Calu3 (cell line): ENCODE measurements around the gene SCN7A. TPM values are rescaled to one million over a fixed set of nuclear protein-coding genes. Genes with fewer than 3 reads are reported as not detected.

Experiments
- BruUV-seq: library from RNA; stranded (reverse); fragments of 400-500 nt; replicated peaks from 2 replicates; lab custom pipeline; 2021; lab: Mats Ljungman, UMichigan
- CTCF ChIA-PET: fragments of 300-600 bp; sonication (Branson Sonifier 250); formaldehyde crosslinking; loops from one replicate; lab custom pipeline; 2022; ENCODE audit warnings: antibody characterized with exemption; lab: Charles Lee
- DNase-seq: peaks from one replicate; pipeline ENCODE4 v3.0.0; 2022
- H3K27ac Mint-ChIP-seq: one replicate; pipeline ENCODE4 v1.8.0; 2022; ENCODE audit warnings: mixed read lengths; ENCODE audit not compliant: unreplicated experiment
- H3K27me3 Mint-ChIP-seq: one replicate; pipeline ENCODE4 v1.8.0; 2022; ENCODE audit warnings: mixed read lengths; ENCODE audit not compliant: unreplicated experiment
- H3K36me3 Mint-ChIP-seq: one replicate; pipeline ENCODE4 v1.8.0; 2022; ENCODE audit warnings: mild to moderate bottlenecking, moderate library complexity, mixed read lengths; ENCODE audit not compliant: insufficient read depth, unreplicated experiment
- H3K4me1 Mint-ChIP-seq: one replicate; pipeline ENCODE4 v1.8.0; 2022; ENCODE audit warnings: mild to moderate bottlenecking, low read depth, mixed read lengths; ENCODE audit not compliant: unreplicated experiment
- H3K4me3 Mint-ChIP-seq: one replicate; pipeline ENCODE4 v1.8.0; 2022; ENCODE audit warnings: mild to moderate bottlenecking, low read depth, moderate library complexity, mixed read lengths; ENCODE audit not compliant: unreplicated experiment
- H3K9me3 Mint-ChIP-seq: one replicate; pipeline ENCODE4 v1.8.0; 2022; ENCODE audit warnings: low read depth, mixed read lengths; ENCODE audit not compliant: unreplicated experiment
- CTCF ChIP-seq: fragments of 200-600 bp; IDR thresholded peaks from one replicate; pipeline ENCODE4 v1.8.0; 2022; ENCODE audit warnings: antibody characterized with exemption; ENCODE audit not compliant: unreplicated experiment
- intact Hi-C: fragments of 100-400 bp; cut with micrococcal nuclease; formaldehyde crosslinking; loops from one replicate; pipeline ENCODE4 v1.10.0; 2022; ENCODE audit not compliant: unreplicated experiment
- total RNA-seq: library from RNA; stranded (reverse); gene quantifications from 2 replicates; pipeline ENCODE4 v1.2.3, GENCODE V29; 2022

The SCN7A gene
- total RNA-seq, 1 experiment from 2014 or later: not detected

- Mint-ChIP-seq H3K27me3 (no peaks in the 10 kb centered on the region), H3K4me3 (no peak overlapping the region), H3K36me3 (no peaks in the 10 kb centered on the region), H3K4me1 (no peaks in the 10 kb centered on the region), H3K27ac (no peak overlapping the region), H3K9me3 (no peaks in the 10 kb centered on the region)
- no TSS peak for BruUV-seq
- CTCF ChIA-PET: interaction anchor here (1.3 kb wide), 1 partner anchor 156 kb away, joined by 3 read pairs; no protein-coding TSS in a partner anchor
- peak; percentile 25 for TF ChIP-seq CTCF
- intact Hi-C loops: loop anchor here (1.0 to 5.0 kb wide), 3 partner anchors 100 to 338 kb away; no protein-coding TSS in a partner anchor
- peak; percentile 43 for DNase-seq
These were observed 22.8 kb upstream of the SCN7A start for GRCh38 chr2:166516712-166517303.

DNA sequence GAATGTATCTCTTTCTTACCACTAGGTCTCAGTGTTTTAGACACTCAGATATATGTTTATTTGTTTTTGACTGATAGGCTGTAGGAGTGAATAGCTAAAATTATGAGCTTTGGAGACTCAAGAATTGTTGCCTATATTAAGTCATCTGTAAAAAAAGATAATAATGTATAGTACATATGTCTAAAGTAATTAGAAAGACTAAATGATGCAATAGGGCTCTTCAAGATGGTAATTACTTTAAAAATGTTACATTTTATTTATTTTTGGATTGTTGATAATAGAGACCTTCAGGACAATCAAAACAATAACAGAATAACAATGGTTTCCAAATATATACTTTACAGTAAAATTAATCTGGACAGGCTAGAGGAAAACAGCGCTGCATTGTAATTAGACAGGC, 19.9 kb upstream of the SCN7A start:
- CTCF ChIA-PET: interaction anchor here (1.0 kb wide), 1 partner anchor 96 kb away, joined by 7 read pairs; no protein-coding TSS in a partner anchor
- BruUV-seq: no TSS peak
- peaks cover 19% of the 10 kb centered on the region for H3K27me3 Mint-ChIP-seq

DNA sequence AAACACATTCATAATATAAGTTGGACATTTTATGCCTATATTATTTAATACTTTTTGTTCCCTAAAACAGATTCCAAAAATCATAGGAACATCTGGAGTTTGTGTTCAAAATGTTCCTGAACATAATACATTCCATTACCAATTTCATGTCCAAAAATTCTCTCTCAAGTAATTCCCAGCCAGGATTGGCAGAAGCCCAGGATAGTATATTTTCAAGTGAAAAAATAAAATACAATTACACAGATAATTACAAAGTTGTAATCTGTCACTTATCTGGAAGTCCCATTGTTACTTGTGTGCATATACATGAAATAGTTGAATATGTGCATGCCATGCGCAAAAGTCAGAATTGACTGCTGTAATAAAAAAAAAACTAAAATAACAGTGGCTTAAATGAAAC, 5.2 kb upstream of the SCN7A start:
- CTCF ChIA-PET: no interaction called here
- Mint-ChIP-seq H3K27me3 (peaks cover 20% of the 10 kb centered on the region), H3K9me3 (no peaks in the 10 kb centered on the region), H3K4me3 (no peak overlapping the region), H3K27ac (no peak overlapping the region), H3K4me1 (peaks cover 4% of the 10 kb centered on the region), H3K36me3 (no peaks in the 10 kb centered on the region)
- intact Hi-C loops: no loop called here
- no TSS peak for BruUV-seq
- no peak for DNase-seq
- TF ChIP-seq CTCF: no peak

More for the DNA sequence above, 19.9 kb upstream of the SCN7A start:
- intact Hi-C loops: no loop called here
- Mint-ChIP-seq H3K9me3 (no peaks in the 10 kb centered on the region), H3K4me1 (no peaks in the 10 kb centered on the region), H3K27ac (no peak overlapping the region), H3K4me3 (no peak overlapping the region), H3K36me3 (no peaks in the 10 kb centered on the region)
- no peak for TF ChIP-seq CTCF
- DNase-seq: no peak

GRCh38 chr2:166491461-166491860, 2.6 kb downstream of the SCN7A start:
- Mint-ChIP-seq H3K4me1 (peaks cover 10% of the 10 kb centered on the region), H3K36me3 (no peaks in the 10 kb centered on the region), H3K27ac (no peak overlapping the region), H3K4me3 (no peak overlapping the region), H3K9me3 (no peaks in the 10 kb centered on the region), H3K27me3 (peaks cover 21% of the 10 kb centered on the region)
- BruUV-seq: no TSS peak
- CTCF ChIA-PET: no interaction called here
- DNase-seq: no peak
- intact Hi-C loops: no loop called here
- TF ChIP-seq CTCF: no peak
